ENCODE results near the gene GFOD1. TPM values are rescaled to one million over a fixed set of nuclear protein-coding genes. Genes with fewer than 3 reads are reported as not detected.
"Not testable (repeated sequence)": the region's sequence is repeated elsewhere in the genome, so short reads cannot be mapped to it uniquely, and the experiment has no call there.

GFOD1 gene
- total RNA-seq, 1 donor from 2014 or later, result 2.2 TPM

DNA sequence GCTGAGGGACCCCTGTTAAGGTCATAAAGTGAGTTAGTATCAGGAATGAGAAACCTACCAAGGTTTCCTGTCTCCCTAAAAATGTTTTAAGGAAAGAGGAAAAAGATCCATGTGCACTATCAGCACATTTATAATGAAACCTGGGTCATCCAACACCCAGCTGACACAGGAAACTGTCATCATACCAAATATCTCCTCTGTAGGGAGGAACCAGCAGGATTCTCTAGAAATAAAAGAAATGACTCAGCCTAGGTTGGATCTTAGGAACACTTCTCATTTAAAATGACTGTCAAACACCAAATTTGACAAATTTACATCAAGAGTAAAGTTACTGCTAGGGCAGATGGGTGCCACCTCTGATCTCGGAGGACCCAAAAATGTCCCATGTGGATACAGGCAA lies 21.7 kb downstream of the GFOD1 start:
- H3K4me3 ChIP-seq (ENCODE audit: low read depth, low read length), result no peak overlapping the region
- no peak for DNase-seq (ENCODE audit: low read depth)
- TF ChIP-seq, protein P1, sequence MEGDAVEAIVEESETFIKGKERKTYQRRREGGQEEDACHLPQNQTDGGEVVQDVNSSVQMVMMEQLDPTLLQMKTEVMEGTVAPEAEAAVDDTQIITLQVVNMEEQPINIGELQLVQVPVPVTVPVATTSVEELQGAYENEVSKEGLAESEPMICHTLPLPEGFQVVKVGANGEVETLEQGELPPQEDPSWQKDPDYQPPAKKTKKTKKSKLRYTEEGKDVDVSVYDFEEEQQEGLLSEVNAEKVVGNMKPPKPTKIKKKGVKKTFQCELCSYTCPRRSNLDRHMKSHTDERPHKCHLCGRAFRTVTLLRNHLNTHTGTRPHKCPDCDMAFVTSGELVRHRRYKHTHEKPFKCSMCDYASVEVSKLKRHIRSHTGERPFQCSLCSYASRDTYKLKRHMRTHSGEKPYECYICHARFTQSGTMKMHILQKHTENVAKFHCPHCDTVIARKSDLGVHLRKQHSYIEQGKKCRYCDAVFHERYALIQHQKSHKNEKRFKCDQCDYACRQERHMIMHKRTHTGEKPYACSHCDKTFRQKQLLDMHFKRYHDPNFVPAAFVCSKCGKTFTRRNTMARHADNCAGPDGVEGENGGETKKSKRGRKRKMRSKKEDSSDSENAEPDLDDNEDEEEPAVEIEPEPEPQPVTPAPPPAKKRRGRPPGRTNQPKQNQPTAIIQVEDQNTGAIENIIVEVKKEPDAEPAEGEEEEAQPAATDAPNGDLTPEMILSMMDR (conservative IDR thresholded peaks at IDR 0.05; ENCODE audit: low read depth, low read length), result no peak

DNA sequence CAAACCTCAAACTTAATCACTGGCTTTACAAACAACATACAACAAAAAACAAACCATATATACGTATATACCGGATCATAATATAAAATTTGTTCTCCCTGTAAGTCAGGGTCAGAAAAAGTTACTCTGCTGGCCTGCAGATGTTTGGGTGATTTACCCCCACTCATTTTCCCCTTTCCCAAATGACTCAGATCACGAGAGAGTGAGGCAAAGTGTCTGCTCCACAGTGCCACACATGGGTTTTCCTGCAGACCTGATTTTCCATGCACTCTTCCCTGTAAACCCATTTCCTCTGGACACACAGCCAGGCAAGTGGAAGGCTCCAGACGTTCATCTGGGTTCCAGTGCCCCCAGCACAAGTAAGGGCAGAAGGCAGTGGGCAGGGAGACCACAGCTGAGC lies 23.5 kb downstream of the GFOD1 start:
- H3K4me3 ChIP-seq (ENCODE audit: low read depth, low read length), result no peak overlapping the region
- DNase-seq (ENCODE audit: low read depth), result no peak
- TF ChIP-seq, protein P1 (conservative IDR thresholded peaks at IDR 0.05; ENCODE audit: low read depth, low read length), result no peak

DNA sequence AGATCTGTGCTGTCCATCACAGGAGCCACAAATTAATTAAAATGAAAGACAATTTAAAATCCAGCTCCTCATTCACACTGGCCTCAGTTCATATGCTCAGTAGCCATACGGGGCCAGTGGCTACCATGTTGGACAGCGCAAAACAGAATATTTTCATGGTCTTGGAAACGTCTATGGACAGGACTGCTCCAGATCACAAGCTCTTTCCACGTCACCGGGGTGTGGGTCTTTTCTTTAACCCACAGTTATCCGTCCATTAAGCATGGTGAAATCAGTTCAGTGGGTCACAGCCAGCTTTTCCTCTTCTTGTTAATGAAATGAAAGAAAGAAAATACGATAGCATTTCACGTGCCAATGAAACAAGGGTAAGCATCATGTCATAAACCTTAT lies 24.1 kb downstream of the GFOD1 start:
- no peak for DNase-seq (ENCODE audit: low read depth)
- TF ChIP-seq, protein P1 (conservative IDR thresholded peaks at IDR 0.05; ENCODE audit: low read depth, low read length), result no peak
- H3K4me3 ChIP-seq (ENCODE audit: low read depth, low read length), result no peak overlapping the region

DNA sequence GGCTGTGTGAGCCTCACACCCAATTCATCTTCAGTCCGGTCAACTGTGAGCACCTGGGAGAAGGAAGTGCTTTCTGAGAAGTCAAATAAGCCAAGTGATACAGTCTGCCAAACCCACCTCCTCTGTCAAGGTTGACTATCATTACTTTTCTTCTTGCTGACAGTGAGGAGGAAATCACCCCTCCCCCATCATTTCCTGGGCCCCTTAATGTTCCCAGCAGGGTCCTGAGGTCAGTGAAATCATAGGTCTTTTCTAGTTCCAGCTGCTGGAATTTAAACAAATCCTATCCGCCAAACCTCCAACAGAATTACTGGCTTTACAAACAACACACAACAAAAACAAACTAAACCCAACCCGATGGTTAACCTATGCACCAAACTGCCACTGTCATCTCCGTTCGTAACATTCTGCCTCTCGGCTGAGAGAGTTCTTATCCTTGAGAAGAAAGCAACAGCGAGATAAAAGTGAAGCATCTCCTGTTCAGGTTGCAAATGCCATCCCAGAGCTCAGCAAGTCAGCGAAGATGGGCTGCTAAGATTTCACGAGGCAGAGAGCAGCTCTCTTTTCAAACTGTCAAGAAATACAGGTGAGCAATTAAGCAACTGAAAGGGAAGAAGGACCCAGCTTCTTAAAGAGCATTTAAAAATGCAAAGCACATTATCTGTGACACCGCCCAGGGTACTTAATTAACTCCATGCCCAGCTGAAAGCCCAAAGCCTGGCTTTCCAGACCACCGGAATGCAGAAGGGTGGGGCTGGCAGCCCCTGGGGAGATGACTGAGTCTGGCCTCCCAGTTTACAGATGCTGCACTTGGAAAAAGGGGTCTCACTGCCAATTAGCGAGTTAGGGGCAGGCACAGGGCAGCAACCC lies 24.7 kb downstream of the GFOD1 start:
- H3K4me3 ChIP-seq (ENCODE audit: low read depth, low read length), result no peak overlapping the region
- DNase-seq (ENCODE audit: low read depth), result no peak
- TF ChIP-seq, protein P1 (conservative IDR thresholded peaks at IDR 0.05; ENCODE audit: low read depth, low read length), result no peak

DNA sequence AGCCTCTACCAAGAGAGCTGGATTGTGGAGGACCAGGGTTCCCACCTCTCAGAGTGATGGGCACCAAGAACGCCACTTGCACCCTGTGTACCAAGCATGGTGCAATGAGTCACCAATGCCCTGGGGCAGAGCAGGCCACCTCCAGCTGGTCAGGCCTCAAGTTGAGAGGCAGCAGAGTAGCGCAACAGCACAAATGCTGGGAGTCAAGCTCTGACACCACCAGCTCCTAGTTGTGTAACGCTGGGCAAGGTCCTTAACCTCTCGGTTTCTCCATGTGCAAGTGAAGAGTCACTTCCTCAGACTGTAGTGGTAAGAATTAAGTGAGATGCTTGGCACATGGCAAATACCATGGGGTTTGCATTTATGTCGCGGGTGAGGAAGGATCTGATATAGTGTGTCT lies 25.6 kb downstream of the GFOD1 start:
- TF ChIP-seq, protein P1 (conservative IDR thresholded peaks at IDR 0.05; ENCODE audit: low read depth, low read length), result no peak
- no peak overlapping the region for H3K4me3 ChIP-seq (ENCODE audit: low read depth, low read length)
- no peak for DNase-seq (ENCODE audit: low read depth)

DNA sequence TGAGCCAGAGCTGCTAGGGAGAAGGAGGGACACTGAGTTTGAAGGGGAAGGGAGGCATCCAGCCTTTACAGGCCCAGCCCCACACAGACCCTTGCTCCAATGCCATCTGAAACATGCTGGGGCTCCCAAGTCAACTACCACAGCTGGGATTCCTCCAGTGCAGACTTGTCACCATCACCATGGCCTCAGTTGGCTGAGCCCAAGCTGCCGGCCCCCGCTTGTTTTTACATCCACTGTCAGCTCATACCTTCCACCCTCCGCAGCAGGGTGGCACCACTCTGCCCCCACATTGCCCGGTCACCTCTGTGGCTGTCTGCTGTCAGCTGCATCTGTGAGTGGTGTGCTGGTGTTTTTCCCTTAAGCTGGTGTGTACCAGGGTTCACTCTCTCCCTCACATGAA lies 26.1 kb downstream of the GFOD1 start:
- H3K4me3 ChIP-seq (ENCODE audit: low read depth, low read length), result no peak overlapping the region
- TF ChIP-seq, protein P1 (conservative IDR thresholded peaks at IDR 0.05; ENCODE audit: low read depth, low read length), result no peak
- no peak for DNase-seq (ENCODE audit: low read depth)

DNA sequence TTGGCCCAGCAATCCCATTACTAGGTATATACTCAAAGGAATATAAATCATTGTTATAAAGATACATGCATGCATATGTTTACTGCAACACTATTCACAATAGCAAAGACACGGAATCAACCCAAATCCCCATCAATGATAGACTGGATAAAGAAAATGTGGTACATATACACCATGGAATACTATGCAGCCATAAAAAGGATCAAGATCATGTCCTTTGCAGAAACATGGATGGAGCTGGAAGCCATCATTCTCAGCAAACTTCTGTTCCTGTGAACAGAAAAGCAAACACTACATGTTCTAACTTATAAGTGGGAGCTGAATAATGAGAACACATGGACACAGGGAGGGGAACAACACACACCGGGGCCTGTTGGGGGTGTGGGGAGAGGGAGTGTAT lies 27.1 kb downstream of the GFOD1 start:
- not testable (repeated sequence) for DNase-seq (ENCODE audit: low read depth); H3K4me3 ChIP-seq (ENCODE audit: low read depth, low read length)
